Progenitor cell of endocrine pancreas (in vitro differentiated cells): Measurements from ENCODE around the gene C22orf31. TPM values are rescaled to one million over a fixed set of nuclear protein-coding genes. Genes with fewer than 3 reads are reported as not detected.

Experiments
- DNase-seq: peaks from one replicate; pipeline ENCODE4 v3.0.0; 2021; ENCODE audit warnings: low spot score; ENCODE audit not compliant: unreplicated experiment
- H3K27ac Mint-ChIP-seq: 2 replicates; pipeline ENCODE4 v1.8.0; 2021; ENCODE audit warnings: mild to moderate bottlenecking, moderate library complexity, mixed read lengths
- H3K27me3 Mint-ChIP-seq: 2 replicates; pipeline ENCODE4 v1.8.0; 2021; ENCODE audit warnings: mixed read lengths
- H3K36me3 Mint-ChIP-seq: 2 replicates; pipeline ENCODE4 v1.8.0; 2022; ENCODE audit warnings: mixed read lengths; ENCODE audit not compliant: insufficient read depth
- H3K4me1 Mint-ChIP-seq: 2 replicates; pipeline ENCODE4 v1.8.0; 2021; ENCODE audit warnings: low read depth, mixed read lengths
- H3K4me3 Mint-ChIP-seq: 2 replicates; pipeline ENCODE4 v1.8.0; 2021; ENCODE audit warnings: low read depth, mild to moderate bottlenecking, moderate library complexity, mixed read lengths
- H3K9me3 Mint-ChIP-seq: 2 replicates; pipeline ENCODE4 v1.8.0; 2021; ENCODE audit warnings: low read depth, mixed read lengths
- total RNA-seq: library from RNA; stranded (reverse); gene quantifications from 2 replicates; pipeline ENCODE4 v1.2.1, GENCODE V29; 2021
- TF ChIP-seq, protein P1 (sequence below): fragments of 200-600 bp; sonication (generic); IDR thresholded peaks from one replicate; pipeline ENCODE4 v1.5.0; 2021; ENCODE audit warnings: antibody characterized with exemption, mild to moderate bottlenecking; ENCODE audit not compliant: unreplicated experiment

C22orf31 gene
- total RNA-seq, 1 donor from 2014 or later: not detected

DNA sequence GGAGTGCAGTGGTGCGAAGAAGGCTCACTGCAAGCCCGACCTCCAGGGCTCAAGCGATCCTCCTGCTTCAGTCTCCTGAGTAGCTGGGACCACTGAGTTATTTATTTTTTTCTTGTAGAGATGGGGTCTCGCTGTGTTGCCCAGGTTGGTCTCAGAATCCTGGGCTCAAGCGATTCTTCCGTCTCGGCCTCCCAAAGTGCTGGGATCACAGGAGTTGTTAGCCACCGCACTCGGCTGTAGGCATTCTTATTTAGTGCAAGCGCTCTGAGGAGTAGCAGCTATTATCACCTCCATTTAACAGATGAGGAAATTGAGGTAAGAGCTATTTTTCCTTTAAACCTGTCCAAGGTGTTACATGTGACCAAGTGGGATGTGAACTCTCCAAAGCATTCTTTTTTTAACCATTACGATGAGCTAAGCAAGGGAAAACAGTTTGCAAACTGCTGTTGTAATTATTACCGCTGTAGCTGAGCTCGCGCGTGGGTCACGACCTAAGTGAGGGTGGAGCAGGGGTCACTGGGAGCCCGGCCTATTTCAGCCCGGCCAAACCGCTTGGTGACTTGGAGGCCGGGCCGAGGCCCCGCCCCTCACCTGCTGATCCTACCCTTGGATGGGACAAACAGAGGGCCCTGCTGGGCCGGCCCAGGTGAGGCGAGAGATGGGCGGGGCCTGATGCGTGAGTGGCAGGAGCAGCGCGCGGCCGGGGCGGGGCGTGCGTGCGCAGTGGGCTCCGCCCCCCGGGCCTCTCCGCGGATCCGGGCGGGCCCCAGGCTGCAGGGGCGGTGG lies 10.8 kb upstream of the C22orf31 start:
- H3K27me3 Mint-ChIP-seq: peaks cover 56% of the 10 kb centered on the region
- TF ChIP-seq, protein P1, sequence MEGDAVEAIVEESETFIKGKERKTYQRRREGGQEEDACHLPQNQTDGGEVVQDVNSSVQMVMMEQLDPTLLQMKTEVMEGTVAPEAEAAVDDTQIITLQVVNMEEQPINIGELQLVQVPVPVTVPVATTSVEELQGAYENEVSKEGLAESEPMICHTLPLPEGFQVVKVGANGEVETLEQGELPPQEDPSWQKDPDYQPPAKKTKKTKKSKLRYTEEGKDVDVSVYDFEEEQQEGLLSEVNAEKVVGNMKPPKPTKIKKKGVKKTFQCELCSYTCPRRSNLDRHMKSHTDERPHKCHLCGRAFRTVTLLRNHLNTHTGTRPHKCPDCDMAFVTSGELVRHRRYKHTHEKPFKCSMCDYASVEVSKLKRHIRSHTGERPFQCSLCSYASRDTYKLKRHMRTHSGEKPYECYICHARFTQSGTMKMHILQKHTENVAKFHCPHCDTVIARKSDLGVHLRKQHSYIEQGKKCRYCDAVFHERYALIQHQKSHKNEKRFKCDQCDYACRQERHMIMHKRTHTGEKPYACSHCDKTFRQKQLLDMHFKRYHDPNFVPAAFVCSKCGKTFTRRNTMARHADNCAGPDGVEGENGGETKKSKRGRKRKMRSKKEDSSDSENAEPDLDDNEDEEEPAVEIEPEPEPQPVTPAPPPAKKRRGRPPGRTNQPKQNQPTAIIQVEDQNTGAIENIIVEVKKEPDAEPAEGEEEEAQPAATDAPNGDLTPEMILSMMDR: no peak
- H3K36me3 Mint-ChIP-seq: peaks cover 2% of the 10 kb centered on the region
- H3K27ac Mint-ChIP-seq: peak overlapping the region; percentile 49
- H3K4me3 Mint-ChIP-seq: peak overlapping the region; percentile 73
- no peaks in the 10 kb centered on the region for H3K9me3 Mint-ChIP-seq
- peak; percentile 96 for DNase-seq
- peaks cover 13% of the 10 kb centered on the region for H3K4me1 Mint-ChIP-seq

DNA sequence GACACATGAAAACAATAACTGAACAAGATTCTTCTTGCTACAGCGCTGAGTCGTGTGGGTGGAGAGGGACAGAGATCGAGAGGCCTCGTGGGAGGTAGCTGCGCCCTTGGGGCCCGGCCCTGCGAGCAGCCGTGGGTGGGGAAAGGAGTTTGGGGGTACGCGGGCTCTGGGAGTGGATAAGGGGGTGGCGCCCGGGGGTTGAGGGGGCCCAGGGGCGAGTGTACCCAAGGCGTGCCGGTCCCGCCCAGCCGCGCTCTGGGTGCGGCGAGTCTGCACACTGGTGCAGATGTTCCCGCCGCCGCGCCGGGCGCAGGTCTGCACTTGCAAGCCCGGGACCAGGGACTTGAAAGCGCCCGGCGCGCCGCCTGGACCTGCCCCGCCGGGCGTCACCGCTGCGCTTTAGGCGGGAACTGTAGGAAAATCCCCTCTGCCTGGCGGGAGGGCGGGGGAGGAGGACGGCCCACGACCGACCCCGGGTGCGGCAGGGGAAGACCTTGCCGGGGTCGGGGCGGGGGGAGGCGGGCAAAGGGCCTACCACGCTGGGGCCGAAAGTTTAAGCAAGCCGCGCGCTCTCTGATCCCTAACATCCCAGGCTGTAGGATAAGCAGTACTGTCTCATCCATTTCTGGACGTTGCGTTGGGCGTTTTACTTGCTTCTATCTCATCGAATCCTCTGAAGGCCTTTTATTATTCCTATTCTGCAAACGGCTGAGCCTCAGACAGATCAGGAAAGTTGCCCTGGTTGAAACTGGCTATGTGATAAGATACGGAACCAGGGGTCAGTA lies 9.8 kb upstream of the C22orf31 start:
- Mint-ChIP-seq H3K4me3 (peak overlapping the region; percentile 73), H3K27ac (no peak overlapping the region), H3K36me3 (peaks cover 2% of the 10 kb centered on the region), H3K27me3 (peaks cover 60% of the 10 kb centered on the region), H3K9me3 (no peaks in the 10 kb centered on the region), H3K4me1 (peaks cover 14% of the 10 kb centered on the region)
- peak; percentile 39 for DNase-seq
- TF ChIP-seq, protein P1: no peak

DNA sequence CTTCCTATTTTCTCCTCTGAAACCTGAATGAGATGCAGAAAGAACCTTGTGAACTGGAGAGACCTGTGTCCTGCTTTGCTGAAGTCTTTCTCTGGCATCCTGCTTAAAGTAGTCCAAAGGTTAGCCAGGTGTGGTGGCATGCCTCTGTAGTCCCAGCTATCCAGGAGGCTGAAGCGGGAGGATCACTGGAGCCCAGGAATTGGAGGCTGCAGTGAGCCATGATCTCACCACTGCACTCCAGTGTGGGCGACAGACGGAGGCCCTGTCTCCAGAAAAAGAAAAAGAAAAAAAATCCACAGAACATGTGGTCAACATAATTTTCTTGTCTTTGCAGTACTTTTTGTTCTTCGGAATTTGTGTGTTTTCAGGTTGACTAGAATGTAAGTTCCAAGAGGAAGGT lies 8.9 kb upstream of the C22orf31 start:
- Mint-ChIP-seq H3K9me3 (no peaks in the 10 kb centered on the region), H3K27ac (peak overlapping the region; percentile 45), H3K36me3 (no peaks in the 10 kb centered on the region), H3K4me3 (peak overlapping the region; percentile 60), H3K27me3 (peaks cover 59% of the 10 kb centered on the region), H3K4me1 (peaks cover 17% of the 10 kb centered on the region)
- no peak for DNase-seq
- TF ChIP-seq, protein P1: no peak

DNA sequence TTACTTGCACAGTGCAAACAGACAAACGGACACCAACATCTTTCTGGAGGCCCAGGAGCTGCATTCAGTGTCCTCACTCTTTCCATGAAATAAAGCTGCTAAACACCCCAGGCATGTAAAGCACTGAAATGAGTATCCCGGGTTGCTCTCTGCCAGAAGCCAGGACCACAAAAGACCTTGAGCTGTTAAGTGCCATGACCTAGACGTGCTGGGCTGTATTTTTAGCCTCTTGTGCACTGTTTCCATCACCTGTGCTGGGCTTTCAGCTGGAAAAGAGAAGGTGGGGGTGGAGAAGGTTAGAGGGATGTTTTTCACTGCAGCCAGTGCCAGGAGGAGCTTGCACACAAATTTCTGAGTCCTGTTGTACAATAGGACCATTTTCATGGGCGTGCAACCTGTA lies 7.8 kb upstream of the C22orf31 start:
- H3K9me3 Mint-ChIP-seq: no peaks in the 10 kb centered on the region
- TF ChIP-seq, protein P1: no peak
- no peak for DNase-seq
- no peaks in the 10 kb centered on the region for H3K36me3 Mint-ChIP-seq
- H3K4me3 Mint-ChIP-seq: no peak overlapping the region
- H3K4me1 Mint-ChIP-seq: peaks cover 21% of the 10 kb centered on the region
- H3K27me3 Mint-ChIP-seq: peaks cover 53% of the 10 kb centered on the region
- no peak overlapping the region for H3K27ac Mint-ChIP-seq

DNA sequence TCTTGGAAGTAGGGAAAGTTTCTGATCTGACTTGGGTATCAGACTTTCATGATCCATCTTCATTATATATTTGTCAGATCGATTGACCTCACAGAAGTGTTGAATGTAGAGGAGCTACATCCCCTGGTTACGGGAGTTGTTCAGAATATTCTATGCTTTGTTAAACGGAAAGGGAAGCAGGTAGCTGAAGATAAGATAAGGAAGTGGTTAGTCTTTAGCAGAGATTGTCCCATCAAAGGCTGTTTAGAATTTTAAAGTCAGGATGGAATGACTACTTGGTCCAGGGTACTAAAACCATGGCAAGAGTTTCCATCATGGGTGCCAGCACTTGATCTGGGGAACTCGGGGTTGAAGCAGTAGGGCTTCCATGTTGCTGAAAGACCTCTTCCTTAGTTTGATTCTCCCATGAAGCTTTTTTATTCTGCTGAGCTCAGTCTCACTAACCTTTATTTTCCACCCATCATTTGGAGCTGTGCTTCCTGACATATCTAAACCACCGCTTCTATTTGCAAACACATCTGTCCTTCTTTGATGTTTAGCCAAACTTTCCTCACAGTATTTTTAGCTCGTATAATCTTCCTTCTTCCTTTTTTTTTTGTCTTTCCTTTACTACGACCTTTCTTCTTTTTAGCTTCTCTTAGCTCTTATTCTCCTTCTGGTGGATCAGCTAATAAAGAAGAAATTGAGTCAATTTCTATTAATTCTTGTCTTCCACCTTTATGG lies 4.0 kb upstream of the C22orf31 start:
- DNase-seq: no peak
- TF ChIP-seq, protein P1: no peak
- Mint-ChIP-seq H3K27ac (no peak overlapping the region), H3K4me1 (peaks cover 9% of the 10 kb centered on the region), H3K36me3 (no peaks in the 10 kb centered on the region), H3K9me3 (no peaks in the 10 kb centered on the region), H3K4me3 (no peak overlapping the region), H3K27me3 (peaks cover 50% of the 10 kb centered on the region)
